ENCODE results near the gene SPINK6.

Gene SPINK6

GRCh38 chr5:148205044-148205806 lies 2.4 kb downstream of the SPINK6 start:
- Histone ChIP-seq H3K9me3 (ENCODE audit: control insufficient read depth, low read length) (no peaks in the 10 kb centered on the region), H3K27ac (no peak overlapping the region), H3K4me2 (ENCODE audit: low read length) (no peak overlapping the region), H3K9ac (no peak overlapping the region), H2AFZ (no peak overlapping the region), H3K79me2 (no peaks in the 10 kb centered on the region), H3K36me3 (ENCODE audit: control insufficient read depth, insufficient read depth, low read length) (no peaks in the 10 kb centered on the region), H3K4me3 (ENCODE audit: low read depth, low read length) (no peak overlapping the region), H3K27me3 (ENCODE audit: control insufficient read depth, insufficient read depth, low read length) (no peaks in the 10 kb centered on the region), H3K4me1 (no peaks in the 10 kb centered on the region)
- no peak for TF ChIP-seq CTCF (IDR thresholded peaks at IDR 0.05)

- no peaks in the 10 kb centered on the region for H3K4me1 ChIP-seq
- no peaks in the 10 kb centered on the region for H3K79me2 ChIP-seq
- no peaks in the 10 kb centered on the region for H3K9me3 ChIP-seq (ENCODE audit: control insufficient read depth, low read length)
- no peaks in the 10 kb centered on the region for H3K36me3 ChIP-seq (ENCODE audit: control insufficient read depth, insufficient read depth, low read length)
- no peak for TF ChIP-seq CTCF (IDR thresholded peaks at IDR 0.05)
- H3K27me3 ChIP-seq (ENCODE audit: control insufficient read depth, insufficient read depth, low read length): no peaks in the 10 kb centered on the region
- H3K27ac ChIP-seq: no peak overlapping the region
- H3K4me3 ChIP-seq (ENCODE audit: low read depth, low read length): no peak overlapping the region
- no peak overlapping the region for H3K9ac ChIP-seq
- no peak overlapping the region for H3K4me2 ChIP-seq (ENCODE audit: low read length)
- H2AFZ ChIP-seq: no peak overlapping the region
These were observed 3.0 kb downstream of the SPINK6 start for GRCh38 chr5:148205865-148206264.

- H3K4me1 ChIP-seq: no peaks in the 10 kb centered on the region
- H3K4me3 ChIP-seq (ENCODE audit: low read depth, low read length): no peak overlapping the region
- no peak overlapping the region for H2AFZ ChIP-seq
- H3K79me2 ChIP-seq: no peaks in the 10 kb centered on the region
- H3K9me3 ChIP-seq (ENCODE audit: control insufficient read depth, low read length): no peaks in the 10 kb centered on the region
- H3K36me3 ChIP-seq (ENCODE audit: control insufficient read depth, insufficient read depth, low read length): no peaks in the 10 kb centered on the region
- H3K27me3 ChIP-seq (ENCODE audit: control insufficient read depth, insufficient read depth, low read length): no peaks in the 10 kb centered on the region
- no peak overlapping the region for H3K9ac ChIP-seq
- no peak for TF ChIP-seq CTCF (IDR thresholded peaks at IDR 0.05)
- no peak overlapping the region for H3K27ac ChIP-seq
- H3K4me2 ChIP-seq (ENCODE audit: low read length): no peak overlapping the region
These were observed 3.8 kb downstream of the SPINK6 start for GRCh38 chr5:148206620-148207019.

- H3K79me2 ChIP-seq: no peaks in the 10 kb centered on the region
- H3K36me3 ChIP-seq (ENCODE audit: control insufficient read depth, insufficient read depth, low read length): no peaks in the 10 kb centered on the region
- H3K4me1 ChIP-seq: no peaks in the 10 kb centered on the region
- TF ChIP-seq CTCF (IDR thresholded peaks at IDR 0.05): no peak
- H2AFZ ChIP-seq: no peak overlapping the region
- no peak overlapping the region for H3K4me2 ChIP-seq (ENCODE audit: low read length)
- H3K27me3 ChIP-seq (ENCODE audit: control insufficient read depth, insufficient read depth, low read length): no peaks in the 10 kb centered on the region
- H3K27ac ChIP-seq: no peak overlapping the region
- H3K9ac ChIP-seq: no peak overlapping the region
- H3K9me3 ChIP-seq (ENCODE audit: control insufficient read depth, low read length): no peaks in the 10 kb centered on the region
- no peak overlapping the region for H3K4me3 ChIP-seq (ENCODE audit: low read depth, low read length)
These were observed 5.4 kb downstream of the SPINK6 start for GRCh38 chr5:148208226-148208625.

All from parathyroid adenoma (tissue), 2 donors.